AG09319 (cell line): Measurements from ENCODE around the gene LURAP1L.

Experiments used
- DNase-seq: peaks from one replicate; pipeline ENCODE4 v3.0.0-alpha.2; 2010; ENCODE audit warnings: low read depth; ENCODE audit errors: extremely low read depth
- TF ChIP-seq, protein P1 (sequence below): IDR thresholded peaks from 2 replicates; pipeline ENCODE4 v1.5.1; 2011; ENCODE audit warnings: low read depth, mild to moderate bottlenecking, inconsistent platforms, low read length, moderate library complexity

LURAP1L gene

GRCh38 chr9:12798066-12798770, 23.4 kb downstream of the LURAP1L start:
- TF ChIP-seq, protein P1, sequence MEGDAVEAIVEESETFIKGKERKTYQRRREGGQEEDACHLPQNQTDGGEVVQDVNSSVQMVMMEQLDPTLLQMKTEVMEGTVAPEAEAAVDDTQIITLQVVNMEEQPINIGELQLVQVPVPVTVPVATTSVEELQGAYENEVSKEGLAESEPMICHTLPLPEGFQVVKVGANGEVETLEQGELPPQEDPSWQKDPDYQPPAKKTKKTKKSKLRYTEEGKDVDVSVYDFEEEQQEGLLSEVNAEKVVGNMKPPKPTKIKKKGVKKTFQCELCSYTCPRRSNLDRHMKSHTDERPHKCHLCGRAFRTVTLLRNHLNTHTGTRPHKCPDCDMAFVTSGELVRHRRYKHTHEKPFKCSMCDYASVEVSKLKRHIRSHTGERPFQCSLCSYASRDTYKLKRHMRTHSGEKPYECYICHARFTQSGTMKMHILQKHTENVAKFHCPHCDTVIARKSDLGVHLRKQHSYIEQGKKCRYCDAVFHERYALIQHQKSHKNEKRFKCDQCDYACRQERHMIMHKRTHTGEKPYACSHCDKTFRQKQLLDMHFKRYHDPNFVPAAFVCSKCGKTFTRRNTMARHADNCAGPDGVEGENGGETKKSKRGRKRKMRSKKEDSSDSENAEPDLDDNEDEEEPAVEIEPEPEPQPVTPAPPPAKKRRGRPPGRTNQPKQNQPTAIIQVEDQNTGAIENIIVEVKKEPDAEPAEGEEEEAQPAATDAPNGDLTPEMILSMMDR: no peak
- DNase-seq: no peak

DNA sequence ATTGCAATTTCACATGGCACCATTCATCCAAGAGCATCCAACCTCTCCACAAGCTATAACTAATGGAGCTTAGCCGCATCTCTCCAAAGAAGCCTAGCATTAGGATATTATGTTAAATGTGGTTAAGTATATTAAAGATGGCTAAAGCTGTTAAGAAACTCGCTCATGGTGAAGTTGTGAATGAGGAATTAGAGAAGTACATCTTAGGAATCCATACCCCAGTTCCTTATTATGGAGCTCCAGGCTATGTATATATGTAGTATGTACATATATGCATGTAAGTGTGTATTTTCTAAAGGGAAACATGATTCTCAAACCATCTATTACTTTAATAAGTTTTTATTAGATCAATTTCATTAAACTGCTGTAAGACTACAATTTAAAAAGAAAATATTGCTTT, 26.4 kb downstream of the LURAP1L start:
- no peak for DNase-seq

DNA sequence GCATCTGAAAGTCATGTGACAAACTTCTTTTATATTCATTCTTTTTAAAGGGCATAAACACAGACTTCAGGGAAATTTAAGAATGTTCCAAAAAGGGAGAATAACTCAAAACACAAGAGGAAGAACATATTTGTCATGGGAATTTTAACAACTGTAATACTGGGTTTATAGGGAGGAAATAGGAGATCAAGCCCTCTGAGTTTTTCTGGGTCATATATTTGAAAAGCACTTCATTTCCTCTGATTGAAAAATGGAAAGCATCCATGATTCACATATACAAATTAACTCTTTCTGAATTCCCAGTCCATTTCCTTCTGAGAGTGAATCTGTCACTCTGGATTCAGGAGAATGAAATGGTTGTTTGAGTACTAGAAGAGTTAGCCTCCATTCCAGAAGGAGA, 26.8 kb downstream of the LURAP1L start:
- TF ChIP-seq, protein P1: no peak
- no peak for DNase-seq

More for the DNA sequence above, 26.4 kb downstream of the LURAP1L start:
- TF ChIP-seq, protein P1: no peak

DNA sequence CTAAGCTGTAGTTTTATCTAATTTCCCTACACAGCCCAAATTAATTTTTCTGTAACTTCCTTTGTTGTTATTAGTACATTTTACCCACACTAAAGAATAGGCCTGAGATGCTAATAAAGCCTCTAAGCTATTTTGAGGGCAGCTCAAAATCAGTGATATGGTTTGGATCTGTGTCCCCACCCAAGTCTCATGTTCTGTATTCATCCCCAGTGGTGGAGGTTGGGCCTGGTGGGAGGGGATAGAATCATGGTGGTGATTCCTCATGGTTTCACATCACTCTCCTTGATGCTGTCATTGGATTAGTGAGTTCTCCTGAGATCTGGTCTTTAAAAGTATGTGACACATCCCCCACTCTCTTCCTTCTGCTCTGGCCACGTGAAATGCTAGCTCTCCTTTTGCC, 27.3 kb downstream of the LURAP1L start:
- no peak for DNase-seq
- TF ChIP-seq, protein P1: no peak

GRCh38 chr9:12808569-12808968, 33.7 kb downstream of the LURAP1L start:
- TF ChIP-seq, protein P1: no peak
- no peak for DNase-seq

- TF ChIP-seq, protein P1: no peak
- DNase-seq: no peak
These were observed 34.9 kb downstream of the LURAP1L start for GRCh38 chr9:12809720-12810119.

- TF ChIP-seq, protein P1: no peak
- no peak for DNase-seq
These were observed 37.1 kb downstream of the LURAP1L start for GRCh38 chr9:12811935-12812334.
